ENCODE results near the gene SETBP1.

SETBP1 gene

GRCh38 chr18:44857081-44857480, 176.4 kb downstream of the SETBP1 start:
- TF ChIP-seq CTCF (IDR thresholded peaks at IDR 0.05; ENCODE audit: control insufficient read depth, extremely low read depth, insufficient read depth) = no peak
- no peak overlapping the region for H3K4me3 ChIP-seq (ENCODE audit: low read depth, low read length)
- no peak for DNase-seq (ENCODE audit: low read depth)

- no peak for DNase-seq (ENCODE audit: low read depth)
- H3K4me3 ChIP-seq (ENCODE audit: low read depth, low read length) = no peak overlapping the region
- TF ChIP-seq CTCF (IDR thresholded peaks at IDR 0.05; ENCODE audit: control insufficient read depth, extremely low read depth, insufficient read depth) = no peak
These were observed 177.2 kb downstream of the SETBP1 start for GRCh38 chr18:44857744-44858491.

GRCh38 chr18:44859263-44859662, 178.6 kb downstream of the SETBP1 start:
- TF ChIP-seq CTCF (IDR thresholded peaks at IDR 0.05; ENCODE audit: control insufficient read depth, extremely low read depth, insufficient read depth) = no peak
- H3K4me3 ChIP-seq (ENCODE audit: low read depth, low read length) = no peak overlapping the region
- no peak for DNase-seq (ENCODE audit: low read depth)

- TF ChIP-seq CTCF (IDR thresholded peaks at IDR 0.05; ENCODE audit: control insufficient read depth, extremely low read depth, insufficient read depth) = no peak
- no peak for DNase-seq (ENCODE audit: low read depth)
These were observed 179.2 kb downstream of the SETBP1 start for GRCh38 chr18:44859751-44860439.

GRCh38 chr18:44862112-44862511, 181.4 kb downstream of the SETBP1 start:
- no peak for TF ChIP-seq CTCF (IDR thresholded peaks at IDR 0.05; ENCODE audit: control insufficient read depth, extremely low read depth, insufficient read depth)
- DNase-seq (ENCODE audit: low read depth) = no peak
- no peak overlapping the region for H3K4me3 ChIP-seq (ENCODE audit: low read depth, low read length)

More at GRCh38 chr18:44859751-44860439, 179.2 kb downstream of the SETBP1 start:
- no peak overlapping the region for H3K4me3 ChIP-seq (ENCODE audit: low read depth, low read length)

GRCh38 chr18:44866103-44866502, 185.4 kb downstream of the SETBP1 start:
- DNase-seq (ENCODE audit: low read depth) = no peak
- no peak overlapping the region for H3K4me3 ChIP-seq (ENCODE audit: low read depth, low read length)
- no peak for TF ChIP-seq CTCF (IDR thresholded peaks at IDR 0.05; ENCODE audit: control insufficient read depth, extremely low read depth, insufficient read depth)
